Epithelial cell of proximal tubule (primary cell): ENCODE measurements around the gene DPH1. TPM values are rescaled to one million over a fixed set of nuclear protein-coding genes. Genes with fewer than 3 reads are reported as not detected.

ENCODE experiments used
- DNase-seq: peaks from one replicate; pipeline ENCODE4 v3.0.0-alpha.2; 2011; ENCODE audit warnings: low read depth
- H3K4me3 ChIP-seq: 2 replicates; pipeline ENCODE4 v1.5.1; 2011; ENCODE audit warnings: low read depth, mild to moderate bottlenecking, low read length
- total RNA-seq: library from RNA; depleted of rRNA; stranded (reverse); fragments of >200 nt; gene quantifications from 2 replicates; pipeline ENCODE4 v1.2.3, GENCODE V29; 2015
- TF ChIP-seq, protein P1 (sequence below): conservative IDR thresholded peaks from 2 replicates; pipeline ENCODE4 v1.5.1; 2012; ENCODE audit warnings: low read depth, mild to moderate bottlenecking, low read length

DPH1 gene
- total RNA-seq, 1 donor from 2014 or later: 33.1 TPM

GRCh38 chr17:2051061-2051932, 21.3 kb downstream of the DPH1 start:
- no peak for DNase-seq
- peak overlapping the region; percentile 66 for H3K4me3 ChIP-seq
- TF ChIP-seq, protein P1, sequence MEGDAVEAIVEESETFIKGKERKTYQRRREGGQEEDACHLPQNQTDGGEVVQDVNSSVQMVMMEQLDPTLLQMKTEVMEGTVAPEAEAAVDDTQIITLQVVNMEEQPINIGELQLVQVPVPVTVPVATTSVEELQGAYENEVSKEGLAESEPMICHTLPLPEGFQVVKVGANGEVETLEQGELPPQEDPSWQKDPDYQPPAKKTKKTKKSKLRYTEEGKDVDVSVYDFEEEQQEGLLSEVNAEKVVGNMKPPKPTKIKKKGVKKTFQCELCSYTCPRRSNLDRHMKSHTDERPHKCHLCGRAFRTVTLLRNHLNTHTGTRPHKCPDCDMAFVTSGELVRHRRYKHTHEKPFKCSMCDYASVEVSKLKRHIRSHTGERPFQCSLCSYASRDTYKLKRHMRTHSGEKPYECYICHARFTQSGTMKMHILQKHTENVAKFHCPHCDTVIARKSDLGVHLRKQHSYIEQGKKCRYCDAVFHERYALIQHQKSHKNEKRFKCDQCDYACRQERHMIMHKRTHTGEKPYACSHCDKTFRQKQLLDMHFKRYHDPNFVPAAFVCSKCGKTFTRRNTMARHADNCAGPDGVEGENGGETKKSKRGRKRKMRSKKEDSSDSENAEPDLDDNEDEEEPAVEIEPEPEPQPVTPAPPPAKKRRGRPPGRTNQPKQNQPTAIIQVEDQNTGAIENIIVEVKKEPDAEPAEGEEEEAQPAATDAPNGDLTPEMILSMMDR: no peak

GRCh38 chr17:2051933-2052559, 22.1 kb downstream of the DPH1 start:
- DNase-seq: no peak
- TF ChIP-seq, protein P1: no peak
- H3K4me3 ChIP-seq: no peak overlapping the region

DNA sequence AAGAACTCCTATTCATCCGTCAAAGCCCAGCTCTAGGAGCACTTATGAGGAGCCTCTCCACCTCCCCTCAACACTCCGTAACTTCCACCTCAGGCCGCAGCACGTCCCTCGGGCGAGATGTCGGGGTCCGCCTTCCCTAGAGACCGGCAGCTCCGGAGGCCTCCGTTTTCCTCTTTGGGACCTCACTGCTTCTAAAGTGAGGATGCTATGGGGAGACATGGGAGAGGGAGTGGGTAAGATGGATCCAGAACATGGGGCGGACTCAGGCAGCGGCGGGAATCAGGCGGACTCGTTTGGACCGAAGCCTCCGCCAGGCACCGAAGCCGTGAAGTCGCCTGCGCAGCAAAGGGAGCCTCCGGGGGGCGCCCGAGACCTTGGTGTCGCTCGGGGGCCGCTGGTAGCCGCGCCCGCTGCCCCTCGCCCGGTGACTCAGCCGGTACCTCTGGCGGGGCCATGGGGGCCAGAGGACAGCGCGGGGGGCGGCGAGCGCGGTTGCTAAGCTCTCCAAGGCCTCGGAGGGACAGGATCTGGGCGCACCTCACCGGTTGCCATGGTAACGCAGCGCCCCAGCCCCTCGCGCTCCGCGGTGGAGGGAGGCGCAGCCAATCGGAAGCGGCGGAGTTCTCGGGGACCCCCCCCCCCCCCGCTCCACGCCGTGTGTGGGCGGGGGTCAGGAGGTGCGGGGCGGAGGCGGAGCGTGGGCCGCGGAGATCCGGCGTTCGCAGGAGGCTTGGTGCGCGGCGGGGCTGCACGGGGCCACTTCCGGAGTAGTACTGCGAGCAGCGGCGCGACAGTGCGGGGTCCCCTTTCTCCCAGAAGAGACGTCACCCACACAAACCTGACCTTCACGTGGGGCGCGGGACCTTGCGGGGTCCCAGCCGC, 23.7 kb downstream of the DPH1 start:
- H3K4me3 ChIP-seq: peak overlapping the region; percentile 52
- no peak for DNase-seq
- TF ChIP-seq, protein P1: peak; percentile 46

- TF ChIP-seq, protein P1: no peak
- peak overlapping the region; percentile 52 for H3K4me3 ChIP-seq
- DNase-seq: no peak
These were observed 24.2 kb downstream of the DPH1 start for GRCh38 chr17:2054262-2054511.

- TF ChIP-seq, protein P1: peak; percentile 76
- peak within 1 kb of the TSS; percentile 52 for H3K4me3 ChIP-seq
- DNase-seq: no peak
These were observed 24.7 kb downstream of the DPH1 start, which contains the start of gene HIC1 for GRCh38 chr17:2054512-2055291. Gene HIC1, plus strand, starts transcription at chr17:2055103. Its CDS starts 1,588 bp downstream, at chr17:2056691.
